ENCODE measurements around the gene LANCL3.
"Not testable (repeated sequence)": the region's sequence is repeated elsewhere in the genome, so short reads cannot be mapped to it uniquely, and the experiment has no call there.

LANCL3 gene

DNA sequence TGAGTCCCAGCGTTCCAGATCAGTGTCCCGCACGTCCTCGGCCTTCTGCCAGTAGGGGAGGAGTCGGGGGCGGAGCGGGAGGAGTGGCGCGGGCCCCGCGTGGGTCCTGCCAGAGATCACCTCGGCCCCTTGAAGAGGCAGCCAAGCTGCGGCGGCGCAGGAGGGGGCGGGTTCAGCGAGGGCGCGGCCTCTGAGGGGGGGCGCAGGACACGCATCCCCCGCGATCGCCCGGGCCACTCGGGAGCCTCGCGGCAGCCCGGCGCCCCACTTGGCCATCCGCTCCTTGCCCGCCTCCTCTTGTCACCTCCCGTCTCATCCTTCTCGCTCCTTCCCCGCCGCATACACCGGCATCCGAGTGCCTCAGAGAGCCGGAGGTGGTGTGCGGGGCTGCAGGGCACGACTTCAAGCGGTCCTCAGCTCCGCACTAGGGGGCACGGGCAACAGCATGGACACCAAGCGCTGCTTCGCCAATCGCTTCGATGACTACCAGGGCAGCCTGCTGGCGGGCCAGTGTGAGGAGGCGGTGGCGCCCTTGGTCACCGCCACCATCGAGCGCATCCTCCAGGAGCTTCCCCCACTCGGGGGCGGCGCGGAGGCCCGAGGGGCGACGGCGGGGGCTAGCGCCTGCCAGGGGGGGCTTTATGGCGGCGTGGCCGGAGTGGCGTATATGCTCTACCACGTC is at the start of gene LANCL3:
LANCL3 (plus strand) TSS at position 236 of the 682 bp plus-strand sequence; CDS start at position 446, 210 bp downstream.
- DNase-seq, result not testable (repeated sequence)

GRCh38 chrX:37523673-37524072 is 47.8 kb upstream of the LANCL3 start:
- DNase-seq, result not testable (repeated sequence)

GRCh38 chrX:37541991-37542390 is 29.5 kb upstream of the LANCL3 start:
- DNase-seq, result no peak

GRCh38 chrX:37542791-37543190 is 28.7 kb upstream of the LANCL3 start:
- DNase-seq, result no peak

- no peak for DNase-seq
Observed at GRCh38 chrX:37543324-37543723, 28.1 kb upstream of the LANCL3 start.

- DNase-seq, result not testable (repeated sequence)
Observed at GRCh38 chrX:37544531-37544930, 26.9 kb upstream of the LANCL3 start.

DNA sequence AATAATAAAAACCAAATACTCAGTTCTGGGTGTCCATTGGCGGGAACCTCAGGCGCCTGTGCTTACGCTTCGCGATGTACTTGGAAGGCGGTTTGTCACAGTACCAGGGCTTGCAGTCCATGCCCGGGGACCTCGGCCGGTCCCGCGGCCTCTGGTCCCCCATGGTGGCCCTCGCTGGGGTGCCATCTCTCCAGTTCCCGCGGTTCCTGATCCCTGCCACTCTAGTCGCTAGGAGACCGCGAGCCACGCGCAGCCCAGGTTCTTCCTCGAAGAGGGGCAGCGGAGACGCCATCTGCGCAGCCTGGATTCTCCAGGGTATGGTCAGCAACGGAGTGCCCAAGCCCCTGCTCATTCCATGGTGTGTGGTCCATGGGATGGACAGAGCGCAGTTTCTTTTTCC is 26.4 kb upstream of the LANCL3 start:
- DNase-seq, result no peak

DNA sequence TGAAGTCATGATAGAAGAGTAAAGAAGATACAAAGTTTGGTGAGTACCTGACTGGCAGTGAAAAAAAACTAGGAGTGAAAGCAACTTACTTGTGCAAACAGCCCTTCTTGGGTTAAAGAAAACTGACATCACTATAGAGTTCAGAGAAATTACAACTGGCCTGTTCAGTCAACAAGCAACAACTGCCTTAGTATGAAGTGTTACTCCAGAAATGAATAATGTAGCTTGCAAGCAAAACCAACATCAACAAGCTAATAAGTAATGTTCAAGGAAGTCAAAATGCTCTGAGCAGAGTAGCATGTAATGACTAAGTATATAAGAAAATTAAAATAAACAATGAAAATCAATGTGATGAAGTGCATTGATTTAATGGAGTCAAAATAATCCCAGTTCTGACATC is 21.8 kb upstream of the LANCL3 start:
- DNase-seq, result not testable (repeated sequence)

GRCh38 chrX:37553476-37553875 is 18.0 kb upstream of the LANCL3 start:
- no peak for DNase-seq

DNA sequence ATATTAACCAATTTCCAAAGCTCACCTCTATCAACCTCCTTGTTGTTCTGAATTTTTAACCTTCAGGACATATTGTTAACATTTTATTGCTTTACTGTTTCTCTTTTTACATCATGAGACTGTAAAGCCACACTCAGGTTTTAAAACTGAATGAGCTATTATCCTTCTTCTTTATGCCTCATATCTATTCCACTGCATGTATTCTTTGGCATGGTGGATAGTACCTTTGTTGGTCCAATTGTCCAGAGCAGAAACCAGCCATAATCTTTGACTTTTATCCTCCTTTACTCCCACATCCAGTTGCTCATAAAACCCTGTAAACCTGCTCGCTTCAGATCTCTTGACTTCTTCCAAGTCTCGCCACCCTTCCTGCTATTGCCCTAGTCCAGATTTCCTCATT is 6.2 kb upstream of the LANCL3 start:
- DNase-seq, result not testable (repeated sequence)

GRCh38 chrX:37570349-37570748 is 1.1 kb upstream of the LANCL3 start:
- not testable (repeated sequence) for DNase-seq

- DNase-seq, result not testable (repeated sequence)
Observed at GRCh38 chrX:37572108-37572587, 687 bp downstream of the LANCL3 start.

- not testable (repeated sequence) for DNase-seq
Observed at GRCh38 chrX:37573121-37573520, 1.7 kb downstream of the LANCL3 start.

DNA sequence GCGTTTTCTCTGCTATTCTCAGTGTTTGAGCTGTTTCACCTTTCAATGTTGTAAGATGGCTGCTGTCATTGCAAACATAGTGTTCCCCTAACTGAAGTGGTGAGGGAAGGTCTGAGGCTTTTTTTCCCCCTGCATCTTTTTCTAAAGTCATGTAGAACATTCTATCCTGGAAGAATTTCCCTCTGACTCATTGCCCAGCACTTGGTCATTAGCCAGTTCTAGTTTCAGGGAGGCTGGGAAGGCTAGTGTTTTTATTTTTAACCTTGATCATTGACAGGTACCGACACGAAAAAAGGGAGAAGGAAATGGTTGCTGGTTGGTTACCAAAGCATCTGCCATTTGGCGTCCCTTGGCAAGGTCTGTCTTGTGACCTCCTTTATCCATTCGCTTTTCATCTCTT is 6.6 kb downstream of the LANCL3 start:
- DNase-seq, result no peak

- no peak for DNase-seq
Observed at GRCh38 chrX:37580080-37580479, 8.6 kb downstream of the LANCL3 start.

- not testable (repeated sequence) for DNase-seq
Observed at GRCh38 chrX:37587337-37587736, 15.9 kb downstream of the LANCL3 start.

GRCh38 chrX:37590047-37590446 is 18.6 kb downstream of the LANCL3 start:
- DNase-seq, result no peak

- no peak for DNase-seq
Observed at GRCh38 chrX:37594755-37595382, 23.4 kb downstream of the LANCL3 start.

- no peak for DNase-seq
Observed at GRCh38 chrX:37599729-37600128, 28.3 kb downstream of the LANCL3 start.

GRCh38 chrX:37603938-37604409 is 32.5 kb downstream of the LANCL3 start:
- no peak for DNase-seq

- DNase-seq, result no peak
Observed at GRCh38 chrX:37607243-37607642, 35.8 kb downstream of the LANCL3 start.

GRCh38 chrX:37608156-37608555 is 36.7 kb downstream of the LANCL3 start:
- DNase-seq, result no peak

- DNase-seq, result no peak
Observed at GRCh38 chrX:37609727-37610126, 38.3 kb downstream of the LANCL3 start.

- DNase-seq, result no peak
Observed at GRCh38 chrX:37613933-37614332, 42.5 kb downstream of the LANCL3 start.

Measured in SHP77 treated with DMSO at 0.1 percent for 48 hours (cell line).